A549 (cell line): ENCODE measurements around the gene TRAM2. TPM values are rescaled to one million over a fixed set of nuclear protein-coding genes. Genes with fewer than 3 reads are reported as not detected.

Source experiments
- ATAC-seq, 2 experiments: fragments of 200-7000 bp in 1 of 2; fragments of >200 bp in 1 of 2; cut with Nextera tagmentation in 1 of 2; cut with Tn5 transposase in 1 of 2; 3 replicates each; pipeline versions ENCODE4 v1.8.0 to v1.9.1; 2018 to 2020; ENCODE audit warnings: mild to moderate bottlenecking in 1 of 2, moderate library complexity in 1 of 2
- CTCF ChIA-PET: fragments of 300-600 bp; sonication (Branson Sonifier 250); formaldehyde crosslinking; extraction: SDS; loops from one replicate; lab custom pipeline; 2021; ENCODE audit warnings: antibody characterized with exemption, inconsistent platforms; lab: Yijun Ruan, JAX
- POLR2A ChIA-PET: fragments of 350-600 bp; formaldehyde crosslinking; extraction: SDS; loops from one replicate; lab custom pipeline; 2021; ENCODE audit warnings: antibody characterized with exemption, inconsistent platforms; lab: Yijun Ruan, JAX
- DNase-seq, 2 experiments: peaks; one replicate each; pipeline versions ENCODE4 v3.0.0 to v3.0.0-alpha.2; 2011 to 2016; ENCODE audit warnings: low read depth in 1 of 2, low spot score in 1 of 2
- FAIRE-seq: peaks from 2 replicates; lab custom pipeline; 2011; peaks lifted over from hg19 to GRCh38; lab: Jason Lieb, UNC
- H3K27ac ChIP-seq, 2 experiments: fragments of >200 bp; sonication (Bioruptor Twin); formaldehyde crosslinking; 3 replicates each; pipeline ENCODE4 v1.5.1; 2016 to 2017
- H3K4me1 ChIP-seq: fragments of >200 bp; sonication (Bioruptor Twin); formaldehyde crosslinking; 3 replicates; pipeline ENCODE4 v1.6.1; 2016
- H3K4me2 ChIP-seq: fragments of >200 bp; sonication (Bioruptor Twin); formaldehyde crosslinking; 3 replicates; pipeline ENCODE4 v1.6.1; 2016
- H3K4me3 ChIP-seq: fragments of >200 bp; sonication (Bioruptor Twin); formaldehyde crosslinking; 3 replicates; pipeline ENCODE4 v1.5.1; 2016
- H3K9me3 ChIP-seq: fragments of >200 bp; sonication (Bioruptor Twin); formaldehyde crosslinking; 3 replicates; pipeline ENCODE4 v1.6.1; 2016
- CEBPB ChIP-seq, 2 experiments: fragments of >200 bp in 1 of 2; sonication (Bioruptor Twin) in 1 of 2; formaldehyde crosslinking in 1 of 2; IDR thresholded peaks; 2 replicates each; pipeline ENCODE4 v1.6.1; 2012 to 2016
- CTCF ChIP-seq: fragments of >200 bp; sonication (Bioruptor Twin); formaldehyde crosslinking; IDR thresholded peaks from 3 replicates; pipeline ENCODE4 v1.5.1; 2016
- EHF ChIP-seq: fragments of 250-450 bp; sonication (Bioruptor Pico); IDR thresholded peaks from 2 replicates; pipeline ENCODE4 v1.5.0; 2020; ENCODE audit warnings: mild to moderate bottlenecking
- EHMT2 ChIP-seq: fragments of 200-600 bp; sonication (generic); IDR thresholded peaks from 2 replicates; pipeline ENCODE4 v1.6.1; 2016; ENCODE audit warnings: antibody characterized with exemption, low read depth, mild to moderate bottlenecking, moderate library complexity
- HDAC2 ChIP-seq: fragments of 200-600 bp; sonication (generic); IDR thresholded peaks from 2 replicates; pipeline ENCODE4 v1.6.1; 2016
- HEYL ChIP-seq: fragments of 250-450 bp; sonication (Bioruptor Pico); IDR thresholded peaks from 2 replicates; pipeline ENCODE4 v1.8.0; 2021; ENCODE audit warnings: mild to moderate bottlenecking, moderate library complexity
- JUNB ChIP-seq: fragments of >200 bp; sonication (Bioruptor Twin); formaldehyde crosslinking; IDR thresholded peaks from 2 replicates; pipeline ENCODE4 v1.6.1; 2016
- MAFK ChIP-seq: fragments of 450-650 bp; IDR thresholded peaks from 2 replicates; pipeline ENCODE4 v1.6.1; 2014; ENCODE audit not compliant: partially characterized antibody
- MAX ChIP-seq: IDR thresholded peaks from 2 replicates; pipeline ENCODE4 v1.6.1; 2012
- MAZ ChIP-seq: fragments of 150-350 bp; IDR thresholded peaks from 2 replicates; pipeline ENCODE4 v1.6.1; 2014; ENCODE audit warnings: antibody characterized with exemption, low read depth, low read length, borderline replicate concordance
- MYC ChIP-seq: IDR thresholded peaks from 2 replicates; pipeline ENCODE4 v1.6.1; 2012; ENCODE audit warnings: mild to moderate bottlenecking, inconsistent platforms, low read length, improper control_type of control experiment, borderline replicate concordance
- NR3C1 ChIP-seq: fragments of >200 bp; sonication (Bioruptor Twin); formaldehyde crosslinking; IDR thresholded peaks from 3 replicates; pipeline ENCODE4 v1.6.1; 2017
- RAD21 ChIP-seq, 2 experiments: fragments of >200 bp in 1 of 2; sonication (Bioruptor Twin) in 1 of 2; formaldehyde crosslinking in 1 of 2; IDR thresholded peaks in 1 of 2; conservative IDR thresholded peaks in 1 of 2; 2 replicates in 1 of 2; 3 replicates in 1 of 2; pipeline ENCODE4 v1.6.1; 2012 to 2018; ENCODE audit warnings: inconsistent platforms in 1 of 2
- SREBF2 ChIP-seq: fragments of 450-650 bp; IDR thresholded peaks from 2 replicates; pipeline ENCODE4 v1.6.1; 2014; ENCODE audit warnings: mild to moderate bottlenecking, moderate library complexity
- TP53 ChIP-seq: fragments of 250-450 bp; sonication (Bioruptor Pico); IDR thresholded peaks from 2 replicates; pipeline ENCODE4 v1.5.0; 2021; ENCODE audit warnings: mild to moderate bottlenecking, moderate library complexity
- USF2 ChIP-seq: fragments of 450-650 bp; IDR thresholded peaks from 2 replicates; pipeline ENCODE4 v1.6.1; 2014; ENCODE audit warnings: antibody characterized with exemption
- ZC3H11A ChIP-seq: fragments of 450-650 bp; IDR thresholded peaks from 2 replicates; pipeline ENCODE4 v1.6.1; 2014; ENCODE audit warnings: antibody characterized with exemption, mild to moderate bottlenecking
- ZSCAN20 ChIP-seq: fragments of 250-450 bp; sonication (Bioruptor Pico); IDR thresholded peaks from 2 replicates; pipeline ENCODE4 v1.8.0; 2022; ENCODE audit warnings: mild to moderate bottlenecking, moderate library complexity
- WGBS: methylation state at CpG from one replicate; pipeline ENCODE4 v1.1.6; 2017; ENCODE audit errors: missing lambda C conversion rate; 5-methylcytosine and 5-hydroxymethylcytosine counted together
- polyA plus RNA-seq, 4 experiments: library from polyadenylated mRNA; depleted of rRNA in 3 of 4; stranded (reverse); fragments of >200 nt; fragmentation: RNase III in 1 of 4; extraction: RNeasy Plus Mini Kit Qiagen cat#74134 plus additional on column Dnase treatment in 1 of 4; gene quantifications; 2 replicates in 3 of 4; 3 replicates in 1 of 4; pipeline ENCODE4 v1.2.3, GENCODE V29; 2011 to 2017
- TF ChIP-seq, protein P1 (sequence below): fragments of >200 bp; sonication (Bioruptor Twin); formaldehyde crosslinking; IDR thresholded peaks from 3 replicates; pipeline ENCODE4 v1.6.1; 2016
- TF ChIP-seq, protein P2 (sequence below): fragments of >200 bp; sonication (Bioruptor Twin); formaldehyde crosslinking; IDR thresholded peaks from 2 replicates; pipeline ENCODE4 v1.6.1; 2016
- TF ChIP-seq, protein P3 (sequence below): IDR thresholded peaks from 2 replicates; pipeline ENCODE4 v1.6.1; 2012; ENCODE audit warnings: low read depth, borderline replicate concordance

Gene TRAM2
- polyA plus RNA-seq, 2 of the 4 experiments (the other 2 are of a cell fraction) = 16.4 to 25.4 TPM

- FAIRE-seq (no peak), ATAC-seq (no peak), DNase-seq (no peak)
- Histone ChIP-seq H3K4me3 (no peak overlapping the region), H3K9me3 (no peaks in the 10 kb centered on the region), H3K4me2 (no peak overlapping the region), H3K27ac (no peak overlapping the region), H3K4me1 (peaks cover 24% of the 10 kb centered on the region)
- CTCF ChIA-PET = interaction anchor here (0.8 to 4.8 kb wide), 4 partner anchors 11 to 164 kb away, joined by 3 to 22 read pairs (median 6); no protein-coding TSS in a partner anchor
- WGBS = 97% methylated on average over 6 of the region's 6 CpGs
- POLR2A ChIA-PET = no interaction called here
- TF ChIP-seq MAX = no peak
- no peak for TF ChIP-seq EHMT2
- TF ChIP-seq ZSCAN20 = no peak
- no peak for TF ChIP-seq HEYL (CRISPR knock-in tag)
- TF ChIP-seq SREBF2 = no peak
- TF ChIP-seq HDAC2 = no peak
- TF ChIP-seq, all 56 proteins: peak for 0
Observed at GRCh38 chr6:52579006-52579660, 2.3 kb upstream of the TRAM2 start.

GRCh38 chr6:52577778-52578463 lies 1.1 kb upstream of the TRAM2 start:
- peaks cover 36% of the 10 kb centered on the region for H3K4me1 ChIP-seq
- H3K27ac ChIP-seq = peak overlapping the region; percentile 95 to 100
- ChIA-PET CTCF (interaction anchor here (0.7 to 3.4 kb wide), 7 partner anchors 15 to 162 kb away, joined by 3 to 29 read pairs (median 5); no protein-coding TSS in a partner anchor), POLR2A (interaction anchor here (1.0 to 2.8 kb wide), 5 partner anchors 13 to 158 kb away, joined by 3 to 19 read pairs (median 7); partner anchors contain the start of gene EFHC1)
- peak overlapping the region; percentile 69 for H3K4me3 ChIP-seq
- no peaks in the 10 kb centered on the region for H3K9me3 ChIP-seq
- FAIRE-seq = no peak
- TF ChIP-seq, protein P1, sequence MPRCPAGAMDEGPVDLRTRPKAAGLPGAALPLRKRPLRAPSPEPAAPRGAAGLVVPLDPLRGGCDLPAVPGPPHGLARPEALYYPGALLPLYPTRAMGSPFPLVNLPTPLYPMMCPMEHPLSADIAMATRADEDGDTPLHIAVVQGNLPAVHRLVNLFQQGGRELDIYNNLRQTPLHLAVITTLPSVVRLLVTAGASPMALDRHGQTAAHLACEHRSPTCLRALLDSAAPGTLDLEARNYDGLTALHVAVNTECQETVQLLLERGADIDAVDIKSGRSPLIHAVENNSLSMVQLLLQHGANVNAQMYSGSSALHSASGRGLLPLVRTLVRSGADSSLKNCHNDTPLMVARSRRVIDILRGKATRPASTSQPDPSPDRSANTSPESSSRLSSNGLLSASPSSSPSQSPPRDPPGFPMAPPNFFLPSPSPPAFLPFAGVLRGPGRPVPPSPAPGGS = no peak
- TF ChIP-seq RAD21 (conservative IDR thresholded peaks at IDR 0.05 in 1 of 2, IDR thresholded peaks at IDR 0.05 in 1 of 2) (no peak), USF2 (no peak), MAZ (no peak), CTCF (no peak), CEBPB (IDR thresholded peaks at IDR 0.05) (no peak), MAFK (no peak), MAX (no peak), JUNB (no peak), ZC3H11A (no peak), NR3C1 (no peak), EHF (no peak), TP53 (CRISPR knock-in tag) (no peak), MYC (no peak), HEYL (CRISPR knock-in tag) (no peak)
- TF ChIP-seq, protein P2, sequence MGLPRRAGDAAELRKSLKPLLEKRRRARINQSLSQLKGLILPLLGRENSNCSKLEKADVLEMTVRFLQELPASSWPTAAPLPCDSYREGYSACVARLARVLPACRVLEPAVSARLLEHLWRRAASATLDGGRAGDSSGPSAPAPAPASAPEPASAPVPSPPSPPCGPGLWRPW = no peak
- TF ChIP-seq, protein P3, sequence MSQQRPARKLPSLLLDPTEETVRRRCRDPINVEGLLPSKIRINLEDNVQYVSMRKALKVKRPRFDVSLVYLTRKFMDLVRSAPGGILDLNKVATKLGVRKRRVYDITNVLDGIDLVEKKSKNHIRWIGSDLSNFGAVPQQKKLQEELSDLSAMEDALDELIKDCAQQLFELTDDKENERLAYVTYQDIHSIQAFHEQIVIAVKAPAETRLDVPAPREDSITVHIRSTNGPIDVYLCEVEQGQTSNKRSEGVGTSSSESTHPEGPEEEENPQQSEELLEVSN = no peak
- H3K4me2 ChIP-seq = peak overlapping the region; percentile 86
- 76% methylated on average over 9 of the region's 9 CpGs for WGBS
- ATAC-seq = no peak
- no peak for DNase-seq
